ENCODE data around the gene ARHGAP9.

Gene ARHGAP9

DNA sequence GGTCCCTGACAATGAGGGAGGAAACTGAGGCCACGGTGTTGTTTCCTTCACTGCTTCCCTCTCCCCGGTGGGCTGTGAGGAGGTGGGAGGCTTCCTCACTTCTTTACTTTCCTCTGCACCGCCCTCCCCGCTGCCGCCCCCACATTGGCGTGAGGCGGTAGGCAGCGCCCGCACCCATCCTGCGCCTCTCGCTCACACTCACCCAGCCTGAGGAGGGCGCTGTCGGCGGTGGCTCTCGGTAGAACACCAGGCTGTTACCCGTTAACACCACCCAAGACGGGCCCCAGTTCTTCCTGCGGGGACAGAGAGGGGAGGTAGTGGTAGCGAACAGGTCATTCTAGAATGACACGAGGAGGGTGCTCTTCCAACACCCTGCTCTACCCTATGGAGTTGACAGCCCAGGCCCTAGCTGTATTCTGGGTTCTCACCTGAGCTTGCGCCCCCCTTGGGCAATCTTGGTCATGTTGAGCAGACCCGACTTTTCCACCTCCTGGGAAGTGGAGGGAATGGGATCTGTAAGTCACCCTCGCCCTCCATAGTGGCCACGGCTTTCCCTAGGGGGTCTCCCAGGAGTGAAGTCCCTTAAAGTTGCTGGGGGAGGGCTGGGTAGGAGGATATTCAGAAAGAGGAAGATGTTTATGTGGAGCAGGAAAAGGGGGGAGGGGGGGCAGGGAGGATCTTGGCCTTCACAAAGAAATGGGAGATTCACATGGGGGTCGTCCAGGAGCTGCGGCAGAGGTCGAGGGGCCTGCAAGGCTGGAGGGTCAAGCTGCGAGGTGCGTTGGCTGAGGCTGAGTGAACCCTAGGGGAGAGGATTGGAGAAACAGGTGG is 3.3 kb downstream of the ARHGAP9 start:
- DNase-seq (ENCODE audit: low read depth), result no peak

DNA sequence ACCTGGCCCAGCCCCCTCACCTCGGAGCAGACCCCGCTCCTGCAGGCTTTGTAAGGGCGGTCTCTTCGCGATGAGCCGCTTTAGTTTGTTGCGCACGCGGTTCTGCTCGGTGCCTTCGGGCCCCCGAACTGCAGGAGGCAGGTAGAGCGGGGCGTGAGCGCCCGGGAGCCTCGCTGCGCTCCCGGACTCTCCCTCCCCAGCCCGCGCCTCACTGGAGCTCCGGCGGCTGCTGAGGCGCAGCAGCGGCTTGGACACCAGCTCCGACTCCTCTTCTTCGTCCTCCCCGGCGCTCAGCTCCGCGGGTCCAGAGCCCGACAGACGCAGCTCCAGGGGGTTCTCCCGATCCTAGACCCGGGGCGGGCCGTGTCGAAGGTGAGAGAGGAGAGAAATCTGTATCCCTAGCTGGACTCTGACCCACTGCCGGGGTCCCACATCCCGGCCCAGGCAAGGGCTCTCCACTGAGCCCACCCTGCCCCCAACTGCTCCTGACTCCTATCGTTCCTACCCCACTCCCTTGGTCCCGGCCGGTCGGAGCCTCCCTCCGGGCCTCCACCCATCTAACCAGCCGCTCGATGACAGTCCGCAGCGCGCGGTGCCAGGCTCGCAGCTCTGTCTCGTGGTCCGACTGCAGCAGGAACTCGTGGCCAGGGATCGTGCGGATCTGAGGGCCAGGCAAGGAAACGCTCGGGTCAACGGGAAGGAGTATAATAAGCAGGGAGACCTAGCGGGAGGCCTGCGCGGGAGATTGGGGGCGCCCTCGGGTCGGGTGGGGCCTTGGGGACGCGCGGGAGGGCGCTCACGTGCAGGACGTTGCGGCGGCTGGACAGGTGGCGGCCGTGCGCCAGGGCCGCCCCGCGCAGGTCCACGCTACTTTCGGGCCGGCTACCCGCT is 4.2 kb downstream of the ARHGAP9 start:
- peak overlapping the region; percentile 28 for H3K4me3 ChIP-seq (ENCODE audit: low read depth, low read length)
- no peak for DNase-seq (ENCODE audit: low read depth)

More for the DNA sequence above, 3.3 kb downstream of the ARHGAP9 start:
- H3K4me3 ChIP-seq (ENCODE audit: low read depth, low read length), result peak overlapping the region; percentile 28

DNA sequence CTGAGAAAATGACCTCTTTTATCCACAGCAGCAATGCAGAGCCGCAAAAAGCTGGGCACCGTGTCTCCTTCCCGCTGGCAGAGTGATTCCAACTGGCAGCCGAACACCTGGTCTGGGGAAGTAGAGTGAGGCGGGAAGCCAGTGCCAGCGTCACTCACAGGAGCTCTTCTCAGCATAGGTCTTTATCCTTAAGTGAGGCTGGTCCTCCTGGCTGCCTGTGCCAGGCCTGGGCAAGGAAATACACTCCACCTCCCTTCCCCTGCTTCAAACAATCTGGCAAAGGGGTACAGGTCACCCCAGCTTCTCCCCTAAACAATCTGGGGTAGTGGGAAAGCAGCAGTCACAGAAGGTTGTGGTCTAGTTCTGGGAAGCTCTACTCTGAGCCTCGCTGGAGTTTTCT is 4.8 kb downstream of the ARHGAP9 start:
- H3K4me3 ChIP-seq (ENCODE audit: low read depth, low read length), result no peak overlapping the region

DNA sequence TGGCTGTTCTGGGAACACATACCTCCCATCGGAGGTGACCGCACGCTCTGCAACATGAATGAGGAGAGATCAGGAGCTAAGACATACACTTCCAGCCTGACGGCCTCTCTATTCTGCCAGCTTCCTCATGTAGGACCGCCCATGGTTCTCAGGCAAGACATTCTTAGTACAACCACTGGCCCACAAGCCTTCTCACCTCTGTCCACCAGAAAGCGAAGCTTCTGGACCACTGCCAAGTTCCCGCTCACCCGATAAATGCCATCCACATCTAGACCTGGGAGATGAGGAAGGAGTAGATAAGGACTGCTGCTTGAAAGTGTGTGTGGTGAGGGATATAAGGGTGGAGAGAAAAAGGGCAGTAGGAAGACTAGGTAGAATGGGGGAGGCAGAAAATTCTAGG is 5.2 kb downstream of the ARHGAP9 start:
- DNase-seq (ENCODE audit: low read depth), result no peak
- H3K4me3 ChIP-seq (ENCODE audit: low read depth, low read length), result no peak overlapping the region

More for the DNA sequence above, 4.8 kb downstream of the ARHGAP9 start:
- no peak for DNase-seq (ENCODE audit: low read depth)

DNA sequence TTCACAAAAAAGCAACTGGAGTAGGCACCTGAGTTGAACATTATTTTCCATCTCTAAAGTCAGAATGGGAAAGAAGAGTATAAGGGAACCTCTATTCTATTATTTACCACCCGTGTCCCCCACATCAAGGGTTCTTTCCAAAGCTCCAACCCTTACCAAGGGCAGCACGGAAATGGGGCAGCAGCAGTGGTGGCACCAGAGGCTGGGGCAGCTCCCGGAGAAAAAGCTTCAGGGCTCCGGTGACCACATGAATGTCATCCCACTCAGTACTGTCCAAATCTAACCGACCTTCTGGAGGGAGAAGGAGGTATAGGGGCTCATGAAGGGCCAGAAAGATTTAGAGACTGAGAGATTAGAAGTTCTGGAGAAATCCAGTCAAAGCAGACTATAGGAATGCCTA is 5.8 kb downstream of the ARHGAP9 start:
- H3K4me3 ChIP-seq (ENCODE audit: low read depth, low read length), result no peak overlapping the region
- DNase-seq (ENCODE audit: low read depth), result no peak

DNA sequence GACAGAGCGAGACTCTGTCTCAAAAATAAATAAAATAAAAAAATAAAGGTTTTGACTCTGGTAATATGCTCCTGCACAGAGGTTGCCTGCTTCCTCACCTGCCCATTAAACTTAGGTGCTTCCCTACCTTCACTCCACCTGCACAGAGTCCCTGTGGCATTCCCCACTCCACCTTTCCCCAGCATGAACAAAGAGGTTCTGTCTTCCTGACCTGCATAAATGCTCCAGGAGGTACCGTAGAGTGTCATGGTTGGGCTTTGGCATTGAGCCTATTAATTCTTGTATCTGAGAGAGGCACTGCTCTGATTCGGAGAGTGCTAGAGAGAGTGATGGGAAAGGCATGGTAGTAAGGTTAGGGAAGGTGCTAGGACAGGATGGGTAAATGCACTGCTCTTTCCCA is 6.3 kb downstream of the ARHGAP9 start:
- no peak overlapping the region for H3K4me3 ChIP-seq (ENCODE audit: low read depth, low read length)
- no peak for DNase-seq (ENCODE audit: low read depth)

DNA sequence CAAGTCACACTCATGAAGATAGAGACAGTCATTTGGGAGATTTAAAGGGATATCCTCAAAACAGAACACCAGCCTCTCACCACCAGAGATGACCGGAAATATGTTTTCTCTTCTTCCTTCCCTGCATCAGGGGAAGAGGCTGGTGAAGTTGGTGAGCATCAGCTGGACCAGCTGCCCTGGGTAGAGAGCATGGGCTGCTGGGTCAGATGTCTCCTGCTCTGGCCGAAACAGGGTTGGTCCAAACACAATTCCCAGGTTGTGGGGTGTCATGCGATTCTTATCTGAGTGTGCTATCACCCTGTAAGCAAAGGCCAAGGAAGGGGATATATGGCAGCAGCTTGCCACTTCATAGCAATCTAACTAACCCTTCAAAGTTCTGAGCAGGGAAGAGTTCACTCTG is 7.3 kb downstream of the ARHGAP9 start:
- H3K4me3 ChIP-seq (ENCODE audit: low read depth, low read length), result no peak overlapping the region

DNA sequence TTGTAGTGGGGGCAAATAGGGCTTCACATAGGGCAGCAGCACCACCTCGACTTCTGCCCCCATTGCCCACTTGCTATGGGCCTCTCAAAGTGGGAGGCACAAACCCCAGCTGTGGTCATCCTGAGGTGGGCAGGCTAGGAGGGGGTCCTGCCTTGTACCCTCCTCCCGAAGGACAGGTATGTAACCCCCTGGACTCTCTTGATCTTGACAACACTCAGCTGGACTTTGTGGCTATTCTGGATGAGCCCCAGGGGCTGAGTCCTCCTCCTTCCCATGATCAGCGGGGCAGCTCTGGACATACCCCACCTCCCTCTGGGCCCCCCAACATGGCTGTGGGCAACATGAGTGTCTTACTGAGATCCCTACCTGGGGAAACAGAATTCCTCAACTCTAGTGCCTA is 8.0 kb downstream of the ARHGAP9 start:
- no peak for DNase-seq (ENCODE audit: low read depth)
- no peak overlapping the region for H3K4me3 ChIP-seq (ENCODE audit: low read depth, low read length)

More for the DNA sequence above, 7.3 kb downstream of the ARHGAP9 start:
- DNase-seq (ENCODE audit: low read depth), result no peak

DNA sequence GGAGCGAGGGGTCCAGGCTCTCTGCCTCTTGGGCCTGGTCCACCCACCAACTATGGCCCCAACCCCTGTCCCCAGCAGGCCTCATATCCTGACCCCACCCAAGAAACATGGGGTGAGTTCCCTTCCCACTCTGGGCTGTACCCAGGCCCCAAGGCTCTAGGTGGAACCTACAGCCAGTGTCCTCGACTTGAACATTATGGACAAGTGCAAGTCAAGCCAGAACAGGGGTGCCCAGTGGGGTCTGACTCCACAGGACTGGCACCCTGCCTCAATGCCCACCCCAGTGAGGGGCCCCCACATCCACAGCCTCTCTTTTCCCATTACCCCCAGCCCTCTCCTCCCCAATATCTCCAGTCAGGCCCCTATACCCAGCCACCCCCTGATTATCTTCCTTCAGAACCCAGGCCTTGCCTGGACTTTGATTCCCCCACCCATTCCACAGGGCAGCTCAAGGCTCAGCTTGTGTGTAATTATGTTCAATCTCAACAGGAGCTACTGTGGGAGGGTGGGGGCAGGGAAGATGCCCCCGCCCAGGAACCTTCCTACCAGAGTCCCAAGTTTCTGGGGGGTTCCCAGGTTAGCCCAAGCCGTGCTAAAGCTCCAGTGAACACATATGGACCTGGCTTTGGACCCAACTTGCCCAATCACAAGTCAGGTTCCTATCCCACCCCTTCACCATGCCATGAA is 8.6 kb downstream of the ARHGAP9 start:
- no peak for DNase-seq (ENCODE audit: low read depth)
- no peak overlapping the region for H3K4me3 ChIP-seq (ENCODE audit: low read depth, low read length)

DNA sequence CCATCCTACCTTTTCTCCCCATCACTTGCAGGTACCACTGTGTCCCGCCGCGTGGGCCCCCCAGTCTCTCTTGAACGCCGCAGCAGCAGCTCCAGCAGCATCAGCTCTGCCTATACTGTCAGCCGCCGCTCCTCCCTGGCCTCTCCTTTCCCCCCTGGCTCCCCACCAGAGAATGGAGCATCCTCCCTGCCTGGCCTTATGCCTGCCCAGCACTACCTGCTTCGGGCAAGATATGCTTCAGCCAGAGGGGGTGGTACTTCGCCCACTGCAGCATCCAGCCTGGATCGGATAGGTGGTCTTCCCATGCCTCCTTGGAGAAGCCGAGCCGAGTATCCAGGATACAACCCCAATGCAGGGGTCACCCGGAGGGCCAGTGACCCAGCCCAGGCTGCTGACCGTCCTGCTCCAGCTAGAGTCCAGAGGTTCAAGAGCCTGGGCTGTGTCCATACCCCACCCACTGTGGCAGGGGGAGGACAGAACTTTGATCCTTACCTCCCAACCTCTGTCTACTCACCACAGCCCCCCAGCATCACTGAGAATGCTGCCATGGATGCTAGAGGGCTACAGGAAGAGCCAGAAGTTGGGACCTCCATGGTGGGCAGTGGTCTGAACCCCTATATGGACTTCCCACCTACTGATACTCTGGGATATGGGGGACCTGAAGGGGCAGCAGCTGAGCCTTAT is 9.2 kb downstream of the ARHGAP9 start:
- DNase-seq (ENCODE audit: low read depth), result no peak
- no peak overlapping the region for H3K4me3 ChIP-seq (ENCODE audit: low read depth, low read length)

DNA sequence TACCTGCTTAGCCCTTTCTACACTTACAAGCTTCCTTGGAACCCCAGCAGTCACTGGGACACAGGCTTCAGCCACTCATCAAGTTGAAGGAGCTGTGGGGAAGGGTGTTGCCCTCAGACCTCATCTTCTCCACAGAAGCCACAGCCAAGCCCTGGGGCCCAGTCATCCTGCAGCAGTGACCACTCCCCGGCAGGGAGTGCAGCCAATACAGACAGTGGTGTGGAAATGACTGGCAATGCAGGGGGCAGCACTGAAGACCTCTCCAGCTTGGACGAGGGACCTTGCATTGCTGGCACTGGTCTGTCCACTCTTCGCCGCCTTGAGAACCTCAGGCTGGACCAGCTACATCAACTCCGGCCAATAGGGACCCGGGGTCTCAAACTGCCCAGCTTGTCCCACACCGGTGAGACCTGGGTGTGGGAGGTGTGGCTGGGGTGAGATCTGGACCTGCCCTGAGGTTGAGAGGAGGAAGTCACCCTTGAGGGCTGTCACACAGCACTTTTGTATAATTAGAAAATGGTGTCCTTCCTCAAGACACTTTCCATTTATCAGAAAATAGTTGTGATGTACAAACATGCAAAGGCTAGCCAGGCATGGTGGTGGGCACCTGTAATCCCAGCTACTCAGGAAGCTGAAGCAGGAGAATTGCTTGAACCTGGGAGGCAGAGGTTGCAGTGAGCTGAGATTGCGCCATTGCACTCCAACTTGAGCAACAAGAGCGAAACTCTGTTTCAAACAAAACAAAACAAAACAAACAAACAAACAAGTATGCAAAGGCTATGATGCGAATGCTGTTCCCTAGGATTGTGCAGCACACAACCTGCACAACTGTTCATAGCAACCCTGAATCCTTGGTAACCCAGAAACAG is 10.1 kb downstream of the ARHGAP9 start:
- no peak overlapping the region for H3K4me3 ChIP-seq (ENCODE audit: low read depth, low read length)
- no peak for DNase-seq (ENCODE audit: low read depth)

DNA sequence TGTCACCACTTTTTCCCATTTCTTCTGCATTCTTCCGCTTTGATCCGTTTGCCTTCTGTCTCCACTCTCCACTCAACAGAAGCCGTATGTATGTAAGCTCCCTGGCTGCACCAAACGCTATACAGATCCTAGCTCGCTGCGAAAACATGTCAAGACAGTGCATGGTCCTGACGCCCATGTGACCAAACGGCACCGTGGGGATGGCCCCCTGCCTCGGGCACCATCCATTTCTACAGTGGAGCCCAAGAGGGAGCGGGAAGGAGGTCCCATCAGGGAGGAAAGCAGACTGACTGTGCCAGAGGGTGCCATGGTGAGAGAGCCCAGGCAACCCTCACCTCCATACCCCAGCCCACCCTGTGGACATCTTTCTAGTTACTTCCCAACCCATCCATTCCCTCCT is 11.8 kb downstream of the ARHGAP9 start:
- no peak for DNase-seq (ENCODE audit: low read depth)
- H3K4me3 ChIP-seq (ENCODE audit: low read depth, low read length), result no peak overlapping the region

DNA sequence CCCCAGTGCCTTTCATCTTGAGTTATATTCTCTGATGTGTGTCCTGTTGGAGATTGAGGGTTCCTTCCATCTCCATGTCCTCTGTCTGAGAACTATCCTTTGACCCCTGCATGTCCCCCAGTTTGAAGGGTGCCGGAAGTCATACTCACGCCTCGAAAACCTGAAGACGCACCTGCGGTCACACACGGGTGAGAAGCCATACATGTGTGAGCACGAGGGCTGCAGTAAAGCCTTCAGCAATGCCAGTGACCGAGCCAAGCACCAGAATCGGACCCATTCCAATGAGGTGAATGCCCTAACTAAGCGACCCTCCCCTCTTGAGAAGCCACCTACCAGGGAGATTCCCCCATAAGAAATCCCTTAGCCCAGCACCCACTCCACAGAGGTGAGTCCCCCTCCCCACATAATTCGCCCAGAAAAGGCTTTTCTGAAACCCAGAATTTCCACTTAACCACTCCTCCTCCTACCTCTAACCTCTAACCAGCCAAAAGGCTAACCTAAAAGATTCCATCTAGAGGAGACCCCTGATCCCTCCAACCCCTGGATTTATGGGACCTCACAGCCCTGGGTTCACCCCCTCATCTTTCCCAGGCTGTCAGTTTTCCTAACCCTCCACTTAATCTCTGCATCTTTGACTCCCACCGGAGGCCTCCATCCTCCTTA is 12.3 kb downstream of the ARHGAP9 start:
- no peak for DNase-seq (ENCODE audit: low read depth)
- H3K4me3 ChIP-seq (ENCODE audit: low read depth, low read length), result no peak overlapping the region

DNA sequence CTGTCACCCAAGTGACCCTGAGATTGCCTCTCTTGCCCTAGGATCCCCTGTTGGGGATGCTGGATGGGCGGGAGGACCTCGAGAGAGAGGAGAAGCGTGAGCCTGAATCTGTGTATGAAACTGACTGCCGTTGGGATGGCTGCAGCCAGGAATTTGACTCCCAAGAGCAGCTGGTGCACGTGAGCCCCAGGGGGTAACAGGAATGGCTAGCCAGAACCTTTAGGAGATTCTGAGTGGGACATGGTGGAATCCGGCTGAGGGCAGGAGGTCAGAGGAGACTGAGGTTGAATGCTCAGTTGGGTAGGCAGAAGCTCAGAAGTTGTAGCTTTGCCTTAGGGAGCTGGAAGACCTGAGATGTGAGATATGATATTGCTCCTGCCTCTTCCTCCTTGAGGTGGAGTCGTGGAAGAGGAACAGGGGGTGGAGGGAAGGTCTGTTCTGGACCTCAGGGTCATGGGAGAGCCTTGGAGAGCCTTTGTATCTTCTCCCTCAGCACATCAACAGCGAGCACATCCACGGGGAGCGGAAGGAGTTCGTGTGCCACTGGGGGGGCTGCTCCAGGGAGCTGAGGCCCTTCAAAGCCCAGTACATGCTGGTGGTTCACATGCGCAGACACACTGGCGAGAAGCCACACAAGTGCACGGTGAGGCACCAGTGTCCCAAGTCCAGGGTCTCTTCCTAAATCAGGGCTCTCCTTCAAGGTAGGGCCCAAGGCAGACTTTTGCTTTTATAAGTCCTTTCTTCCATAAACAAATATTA is 13.7 kb downstream of the ARHGAP9 start:
- DNase-seq (ENCODE audit: low read depth), result no peak
- no peak overlapping the region for H3K4me3 ChIP-seq (ENCODE audit: low read depth, low read length)

DNA sequence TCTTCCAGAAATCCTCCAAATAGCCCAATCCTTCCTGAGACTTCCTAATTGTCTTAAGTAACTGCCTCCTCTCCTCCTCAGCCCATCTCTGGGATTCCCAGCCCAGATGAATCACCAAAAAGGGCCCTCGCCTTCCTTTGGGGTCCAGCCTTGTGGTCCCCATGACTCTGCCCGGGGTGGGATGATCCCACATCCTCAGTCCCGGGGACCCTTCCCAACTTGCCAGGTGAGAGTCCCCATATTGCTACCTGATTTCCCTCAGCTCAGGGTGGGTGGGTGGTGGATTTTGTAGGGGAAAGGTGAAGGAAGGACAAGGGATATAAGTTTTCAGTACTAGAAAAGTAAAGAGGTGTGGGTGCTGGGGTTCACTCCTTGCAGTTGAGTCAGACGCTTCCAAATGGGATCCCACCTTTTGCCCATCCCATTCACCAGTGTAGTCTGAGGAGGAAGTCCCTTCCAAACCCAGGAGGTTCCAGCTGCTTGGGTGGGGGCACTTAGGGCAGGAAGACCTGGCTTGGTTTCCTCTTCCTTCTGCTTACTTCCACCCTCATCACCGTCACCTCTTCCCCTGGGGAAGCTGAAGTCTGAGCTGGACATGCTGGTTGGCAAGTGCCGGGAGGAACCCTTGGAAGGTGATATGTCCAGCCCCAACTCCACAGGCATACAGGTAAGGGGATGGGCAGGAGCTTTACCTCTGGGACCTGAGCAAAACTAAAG is 14.5 kb downstream of the ARHGAP9 start:
- DNase-seq (ENCODE audit: low read depth), result no peak
- H3K4me3 ChIP-seq (ENCODE audit: low read depth, low read length), result no peak overlapping the region

DNA sequence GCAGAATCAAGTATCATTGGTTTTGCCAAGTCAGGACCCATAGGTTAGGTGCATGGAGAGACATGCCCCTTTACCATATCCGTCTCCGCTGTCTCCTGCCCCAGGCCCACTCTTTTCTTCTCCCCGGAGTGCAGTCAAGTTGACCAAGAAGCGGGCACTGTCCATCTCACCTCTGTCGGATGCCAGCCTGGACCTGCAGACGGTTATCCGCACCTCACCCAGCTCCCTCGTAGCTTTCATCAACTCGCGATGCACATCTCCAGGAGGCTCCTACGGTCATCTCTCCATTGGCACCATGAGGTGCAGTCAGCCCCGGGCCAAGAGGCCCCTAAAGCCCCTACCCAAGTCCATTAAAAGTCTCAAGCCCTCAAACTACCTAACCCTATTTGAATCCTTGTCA is 15.1 kb downstream of the ARHGAP9 start:
- DNase-seq (ENCODE audit: low read depth), result no peak
- no peak overlapping the region for H3K4me3 ChIP-seq (ENCODE audit: low read depth, low read length)

DNA sequence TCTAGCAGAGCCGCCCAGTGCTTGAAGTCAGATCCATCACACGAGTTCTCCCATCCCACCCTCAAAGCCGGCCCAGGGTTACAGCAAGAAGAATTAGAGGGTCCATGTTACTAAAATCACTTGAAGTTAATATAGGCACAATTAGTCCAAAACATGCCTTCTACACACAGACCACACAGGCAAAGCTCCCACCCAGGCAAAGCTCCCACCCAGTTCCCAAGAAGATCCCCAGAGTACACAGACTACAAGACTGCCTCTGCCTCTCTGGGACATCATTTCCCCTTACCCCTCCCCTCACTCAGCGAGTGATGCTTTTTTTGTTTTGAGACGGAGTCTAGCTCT is 16.8 kb downstream of the ARHGAP9 start:
- no peak overlapping the region for H3K4me3 ChIP-seq (ENCODE audit: low read depth, low read length)

More for the DNA sequence above, 16.8 kb downstream of the ARHGAP9 start:
- no peak for DNase-seq (ENCODE audit: low read depth)

Data from skeletal muscle cell (primary cell).